Motor neuron (in vitro differentiated cells): Measurements from ENCODE around the gene LARGE1. TPM values are rescaled to one million over a fixed set of nuclear protein-coding genes. Genes with fewer than 3 reads are reported as not detected.

Experiments used
- ATAC-seq, 8 experiments: fragments of 200-7000 bp; cut with Tn5 transposase; replicated peaks in 6 of 8; 2 replicates each; pipeline ENCODE4 v1.8.0; 2021; ENCODE audit warnings: mild to moderate bottlenecking in 8 of 8, moderate library complexity in 8 of 8
- H3K27ac ChIP-seq, 2 donors: fragments of 250-450 bp; sonication (Bioruptor Pico); 2 replicates each; pipeline ENCODE4 v1.9.0; 2021; ENCODE audit warnings: antibody characterized with exemption in 2 of 2, mild to moderate bottlenecking in 2 of 2, moderate library complexity in 1 of 2
- H3K4me1 ChIP-seq, 2 donors: fragments of 250-450 bp; sonication (Bioruptor Pico); replicated peaks in 1 of 2; 2 replicates each; pipeline ENCODE4 v1.6.1; 2021; ENCODE audit warnings: antibody characterized with exemption in 2 of 2, mild to moderate bottlenecking in 2 of 2, moderate library complexity in 1 of 2
- H3K4me3 ChIP-seq, 5 donors: fragments of 250-450 bp; sonication (Bioruptor Pico); 2 replicates each; pipeline ENCODE4 v1.9.0; 2021; ENCODE audit warnings: antibody characterized with exemption in 5 of 5, mild to moderate bottlenecking in 5 of 5, moderate library complexity in 4 of 5
- WGBS, 10 experiments: fragments of 450-650 bp; shearing (Covaris generic); methylation state at CpG; one replicate each; pipeline ENCODE4 v1.0.0; 2022; 5-methylcytosine and 5-hydroxymethylcytosine counted together
- in situ Hi-C, 9 experiments: fragments of 400-800 bp; cut with MboI; loops; one replicate each; pipeline ENCODE4 v1.15.0; 2021; ENCODE audit warnings: low sequenced_read_pairs in 9 of 9, low pct_unique_long_range_greater_than_20kb in 2 of 9; ENCODE audit not compliant: unreplicated experiment in 9 of 9
- total RNA-seq, 8 experiments: library from RNA; unstranded; fragments of 300-600 nt; gene quantifications; 2 replicates each; pipeline versions ENCODE4 v1.2.3 to v1.2.4, GENCODE V29; 2022

The LARGE1 gene
- total RNA-seq, 8 experiments from 2014 or later = 1.7 to 36.1 (median 20.6) TPM

DNA sequence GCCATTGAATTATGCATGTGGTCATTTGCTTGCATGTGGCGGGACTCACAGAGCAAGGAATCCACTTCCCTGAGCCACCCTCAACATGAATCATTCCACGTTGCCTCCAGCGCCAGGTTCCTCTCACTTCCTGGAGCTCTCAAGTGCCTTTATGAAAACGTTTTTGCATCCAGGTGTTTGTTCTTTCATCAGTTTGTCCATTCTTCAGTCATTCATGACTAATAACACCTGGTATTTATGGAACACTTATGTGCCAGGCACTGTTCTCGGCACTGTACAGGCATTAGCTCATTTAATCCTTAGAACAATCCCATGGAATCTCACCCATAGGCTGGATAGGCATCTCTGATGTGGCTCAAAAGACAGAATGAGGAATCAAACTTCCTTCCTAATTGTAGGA lies 606.0 kb downstream of the LARGE1 start:
- Histone ChIP-seq H3K4me3 (no peak overlapping the region), H3K27ac (no peak overlapping the region), H3K4me1 (peaks cover 0 to 6% of the 10 kb centered on the region in 2 donors)
- ATAC-seq = no peak
- in situ Hi-C loops = loop anchor here in 3 of 9 experiments (25.0 kb wide), 4 partner anchors 248 to 1723 kb away; no protein-coding TSS in a partner anchor
- 63 to 100% (median 92%) methylated on average over 1 to 4 of the region's 5 CpGs; no CpG with 5 or more reads in 2 of the 10 experiments for WGBS, 10 experiments

DNA sequence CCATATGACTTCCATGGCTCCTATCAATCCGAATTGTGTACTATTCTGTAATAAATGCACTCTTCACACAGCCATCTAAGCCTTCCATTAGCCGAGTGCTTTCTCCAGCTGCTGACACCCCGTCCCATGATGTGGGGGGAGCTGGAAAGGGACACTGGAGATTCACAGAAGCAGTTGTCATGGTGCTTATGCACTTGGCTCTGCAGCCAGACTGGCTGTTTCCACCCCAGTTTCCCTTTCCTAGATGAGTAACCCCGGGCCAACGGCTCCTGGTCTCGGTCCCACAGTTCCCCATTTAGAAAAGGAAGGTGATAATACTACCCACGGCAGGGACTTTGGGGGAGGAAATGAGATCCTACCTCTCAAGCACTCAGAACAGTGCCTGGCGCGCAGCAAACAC lies 617.2 kb downstream of the LARGE1 start:
- 0 to 100% (median 40%) methylated on average over 1 to 7 of the region's 9 CpGs; no CpG with 5 or more reads in 3 of the 10 experiments for WGBS, 10 experiments
- no peak overlapping the region for H3K4me3 ChIP-seq
- no peak overlapping the region for H3K27ac ChIP-seq
- in situ Hi-C loops = loop anchor here in 3 of 9 experiments (25.0 kb wide), 4 partner anchors 259 to 1734 kb away; no protein-coding TSS in a partner anchor
- no peak for ATAC-seq
- H3K4me1 ChIP-seq = no peaks in the 10 kb centered on the region

DNA sequence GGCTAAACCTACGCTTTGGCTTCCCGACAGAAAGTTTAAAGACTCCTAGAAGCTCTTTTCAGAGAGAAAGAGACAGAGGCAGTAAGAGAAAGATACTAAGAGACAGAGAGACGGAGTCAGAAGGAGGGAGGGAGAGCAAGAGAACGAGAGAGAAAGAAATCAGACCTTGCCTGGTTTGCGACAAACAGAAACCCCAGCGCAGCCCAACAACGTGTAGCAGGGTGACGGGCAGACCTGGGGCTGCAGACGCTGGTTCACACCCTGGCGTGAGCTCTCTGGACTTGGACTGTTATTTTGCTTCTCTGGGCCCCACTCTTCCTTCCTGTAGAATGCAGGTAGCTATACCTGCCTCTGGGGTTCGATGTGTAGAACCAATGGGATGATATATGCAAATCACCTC lies 617.7 kb downstream of the LARGE1 start:
- Histone ChIP-seq H3K27ac (no peak overlapping the region), H3K4me3 (no peak overlapping the region)
- in situ Hi-C loops = loop anchor here in 3 of 9 experiments (25.0 kb wide), 4 partner anchors 260 to 1735 kb away; no protein-coding TSS in a partner anchor

DNA sequence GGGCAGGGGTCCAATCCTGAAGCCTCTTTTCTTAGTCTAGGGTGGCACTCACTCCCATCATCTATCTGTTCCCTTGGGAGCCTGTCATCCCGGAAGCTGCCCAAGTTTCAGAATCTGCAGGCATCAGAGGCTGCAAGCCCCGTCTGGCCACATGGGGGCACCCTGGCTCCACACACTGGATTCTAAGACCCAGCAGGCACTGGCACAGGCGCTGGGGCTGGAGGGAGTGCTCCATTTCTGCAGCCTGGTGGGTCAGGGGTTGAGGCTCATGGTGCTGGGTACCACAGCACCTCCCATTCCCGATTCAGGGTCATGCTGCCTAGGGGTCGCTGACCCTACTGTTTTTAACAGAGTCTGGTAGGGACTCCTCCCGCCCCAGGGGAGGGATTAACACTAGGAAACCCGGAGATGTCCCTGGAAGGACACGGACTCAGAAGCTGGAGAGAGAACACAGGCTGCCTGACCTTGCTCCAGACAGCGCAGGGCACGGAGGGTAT lies 618.2 kb downstream of the LARGE1 start:
- WGBS, 10 experiments = 0 to 77% (median 38%) methylated on average over 1 to 8 of the region's 10 CpGs; no CpG with 5 or more reads in 3 of the 10 experiments
- ATAC-seq = peak; percentile 88 to 98 (median 95)
- H3K4me3 ChIP-seq = no peak overlapping the region
- H3K27ac ChIP-seq = no peak overlapping the region
- in situ Hi-C loops = loop anchor here in 3 of 9 experiments (25.0 kb wide), 4 partner anchors 260 to 1735 kb away; no protein-coding TSS in a partner anchor
- H3K4me1 ChIP-seq = no peaks in the 10 kb centered on the region

More for the DNA sequence above, 617.7 kb downstream of the LARGE1 start:
- 52 to 100% (median 95%) methylated on average over 2 to 7 of the region's 11 CpGs; no CpG with 5 or more reads in 3 of the 10 experiments for WGBS, 10 experiments
- no peaks in the 10 kb centered on the region for H3K4me1 ChIP-seq
- ATAC-seq = no peak

DNA sequence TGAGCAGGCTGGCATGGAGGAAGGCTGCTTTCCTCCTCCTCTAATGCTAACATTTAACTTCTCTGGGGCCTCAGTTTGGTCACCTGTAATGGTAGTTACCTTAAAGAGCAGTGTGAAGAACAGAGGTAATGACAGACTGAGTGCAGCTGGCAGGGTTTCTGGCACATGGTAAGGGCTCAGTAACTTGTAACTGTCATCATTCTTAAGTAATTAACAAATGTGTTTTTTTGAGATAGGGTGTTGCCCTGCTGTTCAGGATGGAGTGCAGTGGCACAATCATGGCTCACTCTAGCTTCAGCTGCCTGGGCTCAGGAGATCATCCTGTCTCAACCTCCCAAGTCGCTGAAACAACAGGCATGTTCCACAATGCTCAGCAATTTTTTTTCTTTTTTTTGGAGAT lies 620.1 kb downstream of the LARGE1 start:
- Histone ChIP-seq H3K4me3 (no peak overlapping the region), H3K27ac (no peak overlapping the region), H3K4me1 (no peaks in the 10 kb centered on the region)
- in situ Hi-C loops = loop anchor here in 3 of 9 experiments (25.0 kb wide), 4 partner anchors 262 to 1737 kb away; no protein-coding TSS in a partner anchor
- no peak for ATAC-seq
- WGBS, 10 experiments = 40 to 100% (median 45%) methylated on average over 1 of the region's 1 CpG; no CpG with 5 or more reads in 4 of the 10 experiments

DNA sequence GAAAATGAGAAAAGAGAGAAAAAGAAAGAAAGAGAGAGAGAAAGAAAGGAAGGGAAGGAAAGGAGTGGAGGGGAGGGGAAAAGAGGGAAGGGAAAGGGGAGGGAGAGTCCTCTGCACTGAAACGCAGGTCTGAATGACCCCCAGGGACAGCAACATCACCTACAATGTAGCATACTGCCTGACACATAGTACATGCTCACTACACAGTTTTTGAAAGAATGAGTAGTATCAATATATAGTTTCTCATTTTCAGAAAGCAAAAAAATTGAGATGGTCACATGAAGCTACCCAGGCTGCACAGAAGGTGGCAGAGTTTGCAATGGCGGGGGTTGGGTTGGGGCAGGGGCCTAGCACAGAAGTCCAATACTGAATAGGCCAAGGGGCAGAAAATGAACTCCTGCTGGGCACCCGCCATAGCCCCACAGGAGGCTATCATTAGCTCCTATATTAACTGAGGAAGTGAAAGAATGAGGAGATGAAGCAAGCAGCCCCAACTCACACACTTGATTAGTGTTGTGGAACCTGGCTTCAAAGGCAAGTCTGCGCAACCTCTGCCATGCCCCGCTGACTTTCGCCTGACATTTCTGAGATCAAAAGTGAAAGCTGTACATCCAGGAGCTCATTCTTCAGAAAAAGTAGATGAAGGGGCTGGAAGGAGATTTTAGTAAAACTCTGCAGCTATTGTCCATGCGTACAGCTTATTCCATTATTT lies 620.9 kb downstream of the LARGE1 start:
- WGBS, 10 experiments = 41 to 82% (median 65%) methylated on average over 1 to 4 of the region's 7 CpGs; no CpG with 5 or more reads in 2 of the 10 experiments
- H3K4me1 ChIP-seq = no peaks in the 10 kb centered on the region
- H3K4me3 ChIP-seq = no peak overlapping the region
- in situ Hi-C loops = loop anchor here in 1 of 9 experiments (25.0 kb wide), 1 partner anchor 813 kb away; no protein-coding TSS in a partner anchor
- ATAC-seq = no peak
- H3K27ac ChIP-seq = no peak overlapping the region

DNA sequence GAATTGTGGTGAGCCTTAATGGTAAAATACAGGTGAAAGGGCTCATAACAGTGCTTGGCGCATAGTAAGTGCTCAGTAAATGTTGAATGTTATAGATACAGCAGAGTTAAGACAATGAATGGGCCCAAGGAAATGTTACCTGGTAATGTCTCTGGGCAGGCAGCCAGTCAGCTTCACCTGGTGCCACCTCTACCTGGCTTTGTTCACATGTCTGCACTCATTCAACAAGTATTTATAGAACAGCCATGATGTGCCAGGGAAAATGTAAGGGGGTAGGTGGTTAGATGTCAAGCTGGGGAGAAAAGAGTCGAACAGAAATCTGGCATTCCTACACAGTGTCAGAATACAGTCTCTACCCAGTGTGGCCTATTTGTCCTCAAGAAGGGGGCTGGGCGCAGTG lies 623.3 kb downstream of the LARGE1 start:
- Histone ChIP-seq H3K27ac (no peak overlapping the region), H3K4me1 (no peaks in the 10 kb centered on the region), H3K4me3 (no peak overlapping the region)
- no peak for ATAC-seq
- in situ Hi-C loops = loop anchor here in 1 of 9 experiments (25.0 kb wide), 1 partner anchor 815 kb away; no protein-coding TSS in a partner anchor
- WGBS, 10 experiments = 80 to 100% (median 96%) methylated on average over 1 to 2 of the region's 3 CpGs; no CpG with 5 or more reads in 4 of the 10 experiments

DNA sequence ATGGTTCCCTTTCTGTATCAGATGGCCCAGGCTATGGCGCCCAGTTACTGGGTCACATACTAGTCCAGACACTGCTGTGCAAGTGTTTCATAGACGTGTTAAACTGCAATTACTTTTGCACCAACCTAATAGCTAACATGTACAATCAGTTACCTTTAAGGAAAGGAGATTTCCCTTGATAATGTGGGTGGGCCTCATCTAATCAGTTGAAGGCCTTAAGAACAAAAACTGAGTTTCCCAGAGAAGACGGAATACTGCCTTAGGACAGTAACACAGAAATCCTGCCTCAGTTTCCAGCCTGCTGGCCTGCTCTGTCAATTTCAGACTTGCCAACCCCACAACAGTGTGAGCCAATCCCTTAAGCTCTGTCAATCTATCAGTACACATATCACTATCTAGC lies 632.2 kb downstream of the LARGE1 start:
- Histone ChIP-seq H3K4me1 (no peaks in the 10 kb centered on the region), H3K27ac (no peak overlapping the region), H3K4me3 (no peak overlapping the region)
- ATAC-seq = no peak
- in situ Hi-C loops = loop anchor here in 1 of 9 experiments (25.0 kb wide), 1 partner anchor 824 kb away; no protein-coding TSS in a partner anchor
- 100% methylated on average over 1 to 2 of the region's 3 CpGs; no CpG with 5 or more reads in 7 of the 10 experiments for WGBS, 10 experiments

DNA sequence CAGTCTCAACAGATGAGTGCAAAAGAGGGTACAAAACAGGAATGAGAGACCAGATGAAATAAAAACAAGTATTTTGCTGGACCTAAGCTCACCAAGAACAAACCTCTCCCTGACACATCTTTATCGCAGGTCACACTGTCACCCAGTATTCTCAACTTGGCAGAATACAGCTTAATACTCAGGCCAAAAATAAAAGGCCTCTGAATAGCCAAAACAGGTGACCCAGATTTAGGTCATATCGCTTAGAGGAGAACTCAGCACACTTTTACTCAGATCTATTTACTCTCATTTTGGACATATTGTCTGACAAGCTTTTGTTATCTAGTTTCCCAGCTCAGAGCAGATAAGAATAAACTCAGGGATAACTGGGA lies 645.2 kb downstream of the LARGE1 start:
- in situ Hi-C loops = loop anchor here in 1 of 9 experiments (25.0 kb wide), 1 partner anchor 837 kb away; no protein-coding TSS in a partner anchor
- WGBS, 10 experiments = 60 to 100% (median 98%) methylated on average over 1 to 2 of the region's 2 CpGs; no CpG with 5 or more reads in 2 of the 10 experiments
- Histone ChIP-seq H3K4me3 (no peak overlapping the region), H3K4me1 (no peaks in the 10 kb centered on the region), H3K27ac (no peak overlapping the region)
- ATAC-seq = no peak

DNA sequence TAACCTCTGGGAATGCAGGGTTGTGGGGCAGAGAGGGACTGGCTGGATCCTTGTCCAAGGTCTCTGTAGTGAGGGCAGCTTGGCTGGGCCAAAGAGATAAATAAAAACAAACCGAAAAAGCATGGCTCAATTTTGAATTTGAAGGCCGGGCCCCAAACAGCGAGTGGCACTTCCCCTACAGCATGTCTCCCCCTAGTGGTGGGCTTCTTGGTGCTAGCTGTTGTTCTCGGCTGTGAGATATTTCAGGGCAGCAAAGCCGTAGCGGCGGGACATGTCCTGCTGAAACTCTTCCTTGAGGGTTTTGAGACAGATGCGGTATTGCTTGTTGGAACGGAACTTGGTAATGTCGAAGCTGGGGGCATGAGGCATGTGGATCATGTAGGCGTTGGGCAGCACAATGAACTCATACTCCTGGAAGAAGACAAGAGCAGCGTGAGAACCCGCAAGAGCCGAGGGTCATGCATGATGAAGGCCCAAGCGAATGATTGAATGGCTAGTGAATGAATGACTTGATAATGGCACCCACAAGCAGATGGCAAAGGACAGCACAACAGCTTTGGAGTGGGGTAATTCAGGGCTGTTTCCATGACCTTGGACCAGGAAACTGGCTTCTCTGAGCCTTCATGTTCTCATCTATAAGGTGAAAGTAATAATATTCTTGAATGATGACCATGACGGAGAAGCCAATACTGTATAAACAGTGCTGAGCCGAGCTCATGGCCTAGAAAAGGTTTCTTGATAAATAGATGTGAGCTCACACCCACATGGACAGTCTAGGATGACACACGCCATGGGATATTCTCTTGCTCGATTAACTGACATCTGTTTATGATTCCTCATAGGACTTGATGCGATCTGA lies 645.8 kb downstream of the LARGE1 start:
- Histone ChIP-seq H3K4me3 (no peak overlapping the region), H3K4me1 (no peaks in the 10 kb centered on the region), H3K27ac (no peak overlapping the region)
- ATAC-seq = no peak
- 77 to 95% (median 85%) methylated on average over 3 to 15 of the region's 20 CpGs; no CpG with 5 or more reads in 1 of the 10 experiments for WGBS, 10 experiments
- in situ Hi-C loops = loop anchor here in 1 of 9 experiments (25.0 kb wide), 1 partner anchor 838 kb away; no protein-coding TSS in a partner anchor

DNA sequence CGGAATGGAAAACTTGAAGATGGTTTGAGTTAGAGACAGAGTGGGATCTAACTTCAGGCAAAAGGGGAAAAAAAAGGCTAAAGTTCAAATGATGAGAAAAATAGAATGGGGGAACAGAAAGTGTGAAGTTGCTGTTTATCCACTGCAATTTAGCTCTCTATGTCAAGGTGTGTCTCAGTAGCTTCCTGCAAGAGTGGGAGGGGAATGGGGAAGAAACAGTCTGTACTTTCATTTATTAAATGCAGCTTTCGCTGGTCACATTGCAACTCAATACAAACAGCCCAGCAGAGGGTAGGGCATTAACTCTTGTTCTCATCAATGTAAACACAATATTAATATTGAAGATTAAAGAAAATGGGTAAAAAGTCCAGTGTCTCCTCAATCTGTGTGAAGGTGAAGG lies 647.4 kb downstream of the LARGE1 start:
- no peak overlapping the region for H3K4me3 ChIP-seq
- H3K4me1 ChIP-seq = no peaks in the 10 kb centered on the region
- in situ Hi-C loops = no loop called here
- WGBS, 10 experiments = 68 to 100% (median 98%) methylated on average over 1 to 2 of the region's 2 CpGs; no CpG with 5 or more reads in 2 of the 10 experiments
- H3K27ac ChIP-seq = no peak overlapping the region
- ATAC-seq = no peak

DNA sequence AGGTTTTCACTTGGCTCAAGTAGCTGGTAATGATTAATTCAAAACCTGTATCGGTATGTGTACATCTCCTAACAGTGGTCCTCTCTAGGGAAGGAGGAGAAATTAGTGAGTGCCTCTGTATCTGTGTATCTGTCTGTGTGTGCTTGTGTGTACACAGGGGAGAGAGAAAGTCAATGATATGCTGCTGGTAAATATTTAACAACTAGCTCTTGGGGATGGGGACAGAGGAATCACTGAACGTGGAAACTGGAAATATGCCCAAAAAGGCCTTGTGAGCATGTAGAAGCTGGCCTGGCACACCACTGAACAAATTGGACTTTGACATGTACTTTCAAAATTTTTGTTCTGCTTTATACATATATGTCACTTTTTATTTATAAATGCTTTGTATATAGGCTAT lies 648.1 kb downstream of the LARGE1 start:
- Histone ChIP-seq H3K27ac (no peak overlapping the region), H3K4me1 (no peaks in the 10 kb centered on the region), H3K4me3 (no peak overlapping the region)
- WGBS, 10 experiments = 14 to 100% (median 87%) methylated on average over 1 to 2 of the region's 2 CpGs; no CpG with 5 or more reads in 2 of the 10 experiments
- peak in 1 of 8 experiments; percentile 90 for ATAC-seq
- in situ Hi-C loops = no loop called here
